ENCODE data around the gene AGR3. TPM values are rescaled to one million over a fixed set of nuclear protein-coding genes. Genes with fewer than 3 reads are reported as not detected.

AGR3 gene
- total and polyA plus RNA-seq, 4 donors, result not detected

- H3K4me1 ChIP-seq (ENCODE audit: control insufficient read depth in 4 of 4, insufficient read depth in 4 of 4, low read length in 3 of 4), result no peaks in the 10 kb centered on the region
These were observed 43.4 kb downstream of the AGR3 start for GRCh38 chr7:16838386-16838785.

GRCh38 chr7:16836481-16836880 lies 45.3 kb downstream of the AGR3 start:
- Histone ChIP-seq H3K9ac (ENCODE audit: low read depth in 1 of 2, low read length in 2 of 2) (no peak overlapping the region), H3K27me3 (ENCODE audit: control insufficient read depth in 4 of 4, insufficient read depth in 4 of 4, low read length in 3 of 4) (no peaks in the 10 kb centered on the region), H3K4me3 (ENCODE audit: low read depth in 1 of 3, low read length in 3 of 3) (no peak overlapping the region), H3K36me3 (ENCODE audit: control insufficient read depth in 4 of 4, insufficient read depth in 3 of 4, low read depth in 1 of 4, low read length in 3 of 4) (no peaks in the 10 kb centered on the region), H3K9me3 (ENCODE audit: control insufficient read depth in 4 of 4, low read length in 3 of 4) (no peaks in the 10 kb centered on the region), H3K4me1 (ENCODE audit: control insufficient read depth in 4 of 4, insufficient read depth in 4 of 4, low read length in 3 of 4) (no peaks in the 10 kb centered on the region), H3K27ac (ENCODE audit: low read depth in 1 of 2, low read length in 2 of 2) (no peak overlapping the region)
- TF ChIP-seq RAD21 (IDR thresholded peaks at IDR 0.05) (no peak), ATF3 (IDR thresholded peaks at IDR 0.05) (no peak), HNF4G (IDR thresholded peaks at IDR 0.05) (no peak), GABPA (IDR thresholded peaks at IDR 0.05 in 1 of 2, conservative IDR thresholded peaks at IDR 0.05 in 1 of 2) (no peak), YY1 (IDR thresholded peaks at IDR 0.05) (no peak), EGR1 (IDR thresholded peaks at IDR 0.05; ENCODE audit: low read depth in 2 of 2) (no peak)
- no peak for DNase-seq (ENCODE audit: low spot score)
- WGBS, result 70% methylated on average over 5 of the region's 5 CpGs

More at GRCh38 chr7:16838386-16838785, 43.4 kb downstream of the AGR3 start:
- H3K9ac ChIP-seq (ENCODE audit: low read depth in 1 of 2, low read length in 2 of 2), result no peak overlapping the region
- DNase-seq (ENCODE audit: low spot score), result no peak
- H3K27me3 ChIP-seq (ENCODE audit: control insufficient read depth in 4 of 4, insufficient read depth in 4 of 4, low read length in 3 of 4), result no peaks in the 10 kb centered on the region
- no peak overlapping the region for H3K27ac ChIP-seq (ENCODE audit: low read depth in 1 of 2, low read length in 2 of 2)
- no peaks in the 10 kb centered on the region for H3K36me3 ChIP-seq (ENCODE audit: control insufficient read depth in 4 of 4, insufficient read depth in 3 of 4, low read depth in 1 of 4, low read length in 3 of 4)
- H3K4me3 ChIP-seq (ENCODE audit: low read depth in 1 of 3, low read length in 3 of 3), result no peak overlapping the region
- no peak for TF ChIP-seq FOXA1 (IDR thresholded peaks at IDR 0.05)
- WGBS, result 61% methylated on average over 3 of the region's 3 CpGs
- no peaks in the 10 kb centered on the region for H3K9me3 ChIP-seq (ENCODE audit: control insufficient read depth in 4 of 4, low read length in 3 of 4)

- H3K9me3 ChIP-seq (ENCODE audit: control insufficient read depth in 4 of 4, low read length in 3 of 4), result peaks cover 0 to 3% (median 0%) of the 10 kb centered on the region in 4 donors
- H3K9ac ChIP-seq (ENCODE audit: low read depth in 1 of 2, low read length in 2 of 2), result no peak overlapping the region
- no peaks in the 10 kb centered on the region for H3K27me3 ChIP-seq (ENCODE audit: control insufficient read depth in 4 of 4, insufficient read depth in 4 of 4, low read length in 3 of 4)
- no peak for DNase-seq (ENCODE audit: low spot score)
- H3K27ac ChIP-seq (ENCODE audit: low read depth in 1 of 2, low read length in 2 of 2), result no peak overlapping the region
- H3K36me3 ChIP-seq (ENCODE audit: control insufficient read depth in 4 of 4, insufficient read depth in 3 of 4, low read depth in 1 of 4, low read length in 3 of 4), result no peaks in the 10 kb centered on the region
- no peaks in the 10 kb centered on the region for H3K4me1 ChIP-seq (ENCODE audit: control insufficient read depth in 4 of 4, insufficient read depth in 4 of 4, low read length in 3 of 4)
- WGBS, result 93% methylated on average over 1 of the region's 1 CpG
- no peak overlapping the region for H3K4me3 ChIP-seq (ENCODE audit: low read depth in 1 of 3, low read length in 3 of 3)
- TF ChIP-seq GABPA (IDR thresholded peaks at IDR 0.05 in 1 of 2, conservative IDR thresholded peaks at IDR 0.05 in 1 of 2) (no peak), HNF4A (conservative IDR thresholded peaks at IDR 0.05) (no peak), REST (IDR thresholded peaks at IDR 0.05) (no peak), RXRA (IDR thresholded peaks at IDR 0.05) (no peak)
These were observed 48.4 kb downstream of the AGR3 start for GRCh38 chr7:16833373-16833772.

GRCh38 chr7:16826060-16826459 lies 55.7 kb downstream of the AGR3 start:
- Histone ChIP-seq H3K4me3 (ENCODE audit: low read depth in 1 of 3, low read length in 3 of 3) (no peak overlapping the region), H3K27me3 (ENCODE audit: control insufficient read depth in 4 of 4, insufficient read depth in 4 of 4, low read length in 3 of 4) (peaks cover 0 to 2% (median 0%) of the 10 kb centered on the region in 4 donors), H3K4me1 (ENCODE audit: control insufficient read depth in 4 of 4, insufficient read depth in 4 of 4, low read length in 3 of 4) (no peaks in the 10 kb centered on the region), H3K27ac (ENCODE audit: low read depth in 1 of 2, low read length in 2 of 2) (no peak overlapping the region), H3K36me3 (ENCODE audit: control insufficient read depth in 4 of 4, insufficient read depth in 3 of 4, low read depth in 1 of 4, low read length in 3 of 4) (no peaks in the 10 kb centered on the region), H3K9ac (ENCODE audit: low read depth in 1 of 2, low read length in 2 of 2) (no peak overlapping the region), H3K9me3 (ENCODE audit: control insufficient read depth in 4 of 4, low read length in 3 of 4) (peaks cover 0 to 3% (median 0%) of the 10 kb centered on the region in 4 donors)
- DNase-seq (ENCODE audit: low spot score), result no peak
- TF ChIP-seq REST (IDR thresholded peaks at IDR 0.05) (no peak), NR2F2 (IDR thresholded peaks at IDR 0.05) (no peak), JUND (IDR thresholded peaks at IDR 0.05) (no peak), SP1 (IDR thresholded peaks at IDR 0.05) (no peak), CTCF (IDR thresholded peaks at IDR 0.05; ENCODE audit: low read depth, low read length, missing input control) (no peak)
